HEK293 (cell line): Measurements from ENCODE around the gene GMEB2.

Experiments used
- CTCF ChIA-PET: fragments of 350-600 bp; formaldehyde crosslinking; extraction: SDS; loops from one replicate; lab custom pipeline; 2021; ENCODE audit warnings: antibody characterized with exemption; lab: Yijun Ruan, JAX
- POLR2A ChIA-PET: fragments of 300-600 bp; formaldehyde crosslinking; extraction: SDS; loops from one replicate; lab custom pipeline; 2020; ENCODE audit warnings: antibody characterized with exemption, inconsistent platforms; lab: Yijun Ruan, JAX
- H3K27ac ChIP-seq: fragments of 200-500 bp; sonication (Bioruptor generic); 2 replicates; pipeline ENCODE4 v1.5.1; 2014; ENCODE audit warnings: low read depth, low read length, control low read depth, inconsistent platforms; ENCODE audit errors: extremely low read depth
- H3K36me3 ChIP-seq, 2 experiments: fragments of 200-500 bp in 1 of 2; sonication (Bioruptor generic) in 1 of 2; 1 replicate in 1 of 2; 2 replicates in 1 of 2; pipeline ENCODE4 v1.5.1; 2014 to 2017; ENCODE audit warnings: inconsistent platforms in 2 of 2, low read length in 2 of 2; ENCODE audit not compliant: control insufficient read depth in 2 of 2, insufficient read depth in 1 of 2
- H3K4me1 ChIP-seq: fragments of 200-500 bp; sonication (Bioruptor generic); 2 replicates; pipeline ENCODE4 v1.5.1; 2014; ENCODE audit warnings: mild to moderate bottlenecking, low read length, inconsistent platforms; ENCODE audit not compliant: control insufficient read depth, insufficient read depth
- H3K4me3 ChIP-seq: 2 replicates; pipeline ENCODE4 v1.5.1; 2011; ENCODE audit warnings: low read depth, mild to moderate bottlenecking, control low read depth, low read length, moderate library complexity
- H3K9me3 ChIP-seq: fragments of 200-500 bp; sonication (Bioruptor generic); 2 replicates; pipeline ENCODE4 v1.5.1; 2014; ENCODE audit warnings: low read depth, low read length, inconsistent platforms; ENCODE audit not compliant: control insufficient read depth, insufficient read depth
- GLIS1 ChIP-seq: fragments of 450-650 bp; formaldehyde crosslinking; IDR thresholded peaks from 2 replicates; pipeline ENCODE4 v1.5.1; 2016; ENCODE audit warnings: missing biosample characterization, missing genetic modification characterization
- KLF1 ChIP-seq: fragments of 450-650 bp; formaldehyde crosslinking; IDR thresholded peaks from 2 replicates; pipeline ENCODE4 v1.5.1; 2016; ENCODE audit warnings: missing biosample characterization, missing genetic modification characterization
- SCRT2 ChIP-seq: fragments of 450-650 bp; formaldehyde crosslinking; IDR thresholded peaks from 2 replicates; pipeline ENCODE4 v1.5.1; 2016; ENCODE audit warnings: missing biosample characterization, missing genetic modification characterization
- YY1 ChIP-seq: fragments of 450-650 bp; formaldehyde crosslinking; IDR thresholded peaks from 2 replicates; pipeline ENCODE4 v1.5.1; 2018; ENCODE audit warnings: missing biosample characterization, missing genetic modification characterization
- ZBTB20 ChIP-seq: fragments of 450-650 bp; formaldehyde crosslinking; IDR thresholded peaks from 2 replicates; pipeline ENCODE4 v1.5.1; 2016; ENCODE audit warnings: missing biosample characterization, missing genetic modification characterization
- ZBTB8A ChIP-seq: fragments of 450-650 bp; formaldehyde crosslinking; IDR thresholded peaks from 2 replicates; pipeline ENCODE4 v1.5.1; 2016; ENCODE audit warnings: missing biosample characterization, missing genetic modification characterization
- ZEB2 ChIP-seq: fragments of 450-650 bp; formaldehyde crosslinking; IDR thresholded peaks from 2 replicates; pipeline ENCODE4 v1.5.1; 2016; ENCODE audit warnings: missing biosample characterization, missing genetic modification characterization
- ZFP69B ChIP-seq: fragments of 450-650 bp; formaldehyde crosslinking; IDR thresholded peaks from 2 replicates; pipeline ENCODE4 v1.5.1; 2016; ENCODE audit warnings: missing biosample characterization, missing genetic modification characterization
- ZNF140 ChIP-seq: fragments of 450-650 bp; formaldehyde crosslinking; IDR thresholded peaks from 2 replicates; pipeline ENCODE4 v1.5.1; 2016; ENCODE audit warnings: missing biosample characterization, missing genetic modification characterization
- ZNF24 ChIP-seq: fragments of 450-650 bp; formaldehyde crosslinking; IDR thresholded peaks from 2 replicates; pipeline ENCODE4 v1.5.1; 2016; ENCODE audit warnings: missing biosample characterization, missing genetic modification characterization
- ZNF335 ChIP-seq: fragments of 450-650 bp; formaldehyde crosslinking; conservative IDR thresholded peaks from 2 replicates; pipeline ENCODE4 v1.5.1; 2016; ENCODE audit warnings: missing biosample characterization, missing genetic modification characterization
- ZNF404 ChIP-seq: fragments of 450-650 bp; formaldehyde crosslinking; IDR thresholded peaks from 2 replicates; pipeline ENCODE4 v1.5.1; 2017; ENCODE audit warnings: missing biosample characterization, missing genetic modification characterization
- ZNF473 ChIP-seq: fragments of 450-650 bp; formaldehyde crosslinking; IDR thresholded peaks from 2 replicates; pipeline ENCODE4 v1.5.1; 2017; ENCODE audit warnings: missing biosample characterization, missing genetic modification characterization
- ZNF514 ChIP-seq: fragments of 450-650 bp; formaldehyde crosslinking; IDR thresholded peaks from 2 replicates; pipeline ENCODE4 v1.5.1; 2016; ENCODE audit warnings: missing biosample characterization, missing genetic modification characterization
- ZNF558 ChIP-seq: fragments of 450-650 bp; formaldehyde crosslinking; IDR thresholded peaks from 2 replicates; pipeline ENCODE4 v1.5.1; 2016; ENCODE audit warnings: missing biosample characterization, missing genetic modification characterization
- ZNF585B ChIP-seq: fragments of 450-650 bp; formaldehyde crosslinking; IDR thresholded peaks from 2 replicates; pipeline ENCODE4 v1.5.1; 2016; ENCODE audit warnings: missing biosample characterization, missing genetic modification characterization
- ZNF600 ChIP-seq: fragments of 450-650 bp; formaldehyde crosslinking; IDR thresholded peaks from 2 replicates; pipeline ENCODE4 v1.5.1; 2016; ENCODE audit warnings: missing biosample characterization, missing genetic modification characterization
- ZNF629 ChIP-seq: fragments of 450-650 bp; formaldehyde crosslinking; IDR thresholded peaks from 2 replicates; pipeline ENCODE4 v1.5.1; 2017; ENCODE audit warnings: missing biosample characterization, missing genetic modification characterization
- ZXDB ChIP-seq: fragments of 450-650 bp; formaldehyde crosslinking; IDR thresholded peaks from 2 replicates; pipeline ENCODE4 v1.5.1; 2016; ENCODE audit warnings: missing biosample characterization, missing genetic modification characterization
- TF ChIP-seq, protein P1 (sequence below): IDR thresholded peaks from 2 replicates; pipeline ENCODE4 v1.6.1; 2011; ENCODE audit warnings: mild to moderate bottlenecking, low read depth, low read length, borderline replicate concordance
- TF ChIP-seq, protein P2 (sequence below): fragments of 450-650 bp; formaldehyde crosslinking; IDR thresholded peaks from 2 replicates; pipeline ENCODE4 v1.5.1; 2016; ENCODE audit warnings: missing biosample characterization, missing genetic modification characterization
- TF ChIP-seq, protein P3 (sequence below): fragments of 450-650 bp; formaldehyde crosslinking; IDR thresholded peaks from 2 replicates; pipeline ENCODE4 v1.5.1; 2016; ENCODE audit warnings: missing biosample characterization, missing genetic modification characterization
- TF ChIP-seq, protein P4 (sequence below): fragments of 450-650 bp; formaldehyde crosslinking; IDR thresholded peaks from 2 replicates; pipeline ENCODE4 v1.5.0; 2017; ENCODE audit warnings: missing biosample characterization, missing genetic modification characterization, borderline replicate concordance

GMEB2 gene

DNA sequence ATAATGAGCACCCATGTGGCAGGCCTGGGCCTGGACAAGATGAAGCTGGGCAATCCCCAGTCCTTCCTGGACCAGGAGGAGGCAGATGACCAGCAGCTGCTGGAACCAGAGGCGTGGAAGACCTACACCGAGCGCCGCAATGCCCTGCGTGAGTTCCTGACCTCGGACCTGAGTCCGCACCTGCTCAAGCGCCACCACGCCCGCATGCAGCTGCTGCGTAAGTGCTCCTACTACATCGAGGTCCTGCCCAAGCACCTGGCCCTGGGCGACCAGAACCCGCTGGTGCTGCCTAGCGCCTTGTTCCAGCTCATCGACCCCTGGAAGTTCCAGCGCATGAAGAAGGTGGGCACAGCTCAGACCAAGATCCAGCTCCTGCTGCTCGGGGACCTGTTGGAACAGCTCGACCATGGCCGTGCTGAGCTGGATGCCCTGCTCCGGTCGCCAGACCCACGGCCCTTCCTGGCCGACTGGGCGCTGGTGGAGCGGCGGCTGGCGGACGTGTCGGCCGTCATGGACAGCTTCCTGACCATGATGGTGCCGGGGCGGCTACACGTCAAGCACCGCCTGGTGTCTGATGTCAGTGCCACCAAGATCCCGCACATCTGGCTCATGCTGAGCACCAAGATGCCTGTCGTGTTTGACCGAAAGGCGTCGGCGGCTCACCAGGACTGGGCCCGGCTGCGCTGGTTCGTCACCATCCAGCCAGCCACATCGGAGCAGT lies 71.1 kb downstream of the GMEB2 start:
- CTCF ChIA-PET: no interaction called here
- H3K36me3 ChIP-seq: peaks cover 0 to 12% of the 10 kb centered on the region in 2 experiments; a peak in 1 of 3 replicates
- TF ChIP-seq, protein P1, sequence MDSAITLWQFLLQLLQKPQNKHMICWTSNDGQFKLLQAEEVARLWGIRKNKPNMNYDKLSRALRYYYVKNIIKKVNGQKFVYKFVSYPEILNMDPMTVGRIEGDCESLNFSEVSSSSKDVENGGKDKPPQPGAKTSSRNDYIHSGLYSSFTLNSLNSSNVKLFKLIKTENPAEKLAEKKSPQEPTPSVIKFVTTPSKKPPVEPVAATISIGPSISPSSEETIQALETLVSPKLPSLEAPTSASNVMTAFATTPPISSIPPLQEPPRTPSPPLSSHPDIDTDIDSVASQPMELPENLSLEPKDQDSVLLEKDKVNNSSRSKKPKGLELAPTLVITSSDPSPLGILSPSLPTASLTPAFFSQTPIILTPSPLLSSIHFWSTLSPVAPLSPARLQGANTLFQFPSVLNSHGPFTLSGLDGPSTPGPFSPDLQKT: no peak
- TF ChIP-seq ZNF24 (tag by site-specific recombination) (no peak), ZNF558 (tag by site-specific recombination) (no peak), KLF1 (tag by site-specific recombination) (0 out of 2 replicates have a peak, but pooled peaks have one; percentile 15), SCRT2 (peak; percentile 55)
- TF ChIP-seq, all 188 proteins: peak for 2
- no peak overlapping the region for H3K27ac ChIP-seq
- no peak overlapping the region for H3K4me3 ChIP-seq
- no peaks in the 10 kb centered on the region for H3K9me3 ChIP-seq
- H3K4me1 ChIP-seq: 0 out of 2 replicates have a peak, but pooled peaks cover 2% of the 10 kb centered on the region
- POLR2A ChIA-PET: no interaction called here

DNA sequence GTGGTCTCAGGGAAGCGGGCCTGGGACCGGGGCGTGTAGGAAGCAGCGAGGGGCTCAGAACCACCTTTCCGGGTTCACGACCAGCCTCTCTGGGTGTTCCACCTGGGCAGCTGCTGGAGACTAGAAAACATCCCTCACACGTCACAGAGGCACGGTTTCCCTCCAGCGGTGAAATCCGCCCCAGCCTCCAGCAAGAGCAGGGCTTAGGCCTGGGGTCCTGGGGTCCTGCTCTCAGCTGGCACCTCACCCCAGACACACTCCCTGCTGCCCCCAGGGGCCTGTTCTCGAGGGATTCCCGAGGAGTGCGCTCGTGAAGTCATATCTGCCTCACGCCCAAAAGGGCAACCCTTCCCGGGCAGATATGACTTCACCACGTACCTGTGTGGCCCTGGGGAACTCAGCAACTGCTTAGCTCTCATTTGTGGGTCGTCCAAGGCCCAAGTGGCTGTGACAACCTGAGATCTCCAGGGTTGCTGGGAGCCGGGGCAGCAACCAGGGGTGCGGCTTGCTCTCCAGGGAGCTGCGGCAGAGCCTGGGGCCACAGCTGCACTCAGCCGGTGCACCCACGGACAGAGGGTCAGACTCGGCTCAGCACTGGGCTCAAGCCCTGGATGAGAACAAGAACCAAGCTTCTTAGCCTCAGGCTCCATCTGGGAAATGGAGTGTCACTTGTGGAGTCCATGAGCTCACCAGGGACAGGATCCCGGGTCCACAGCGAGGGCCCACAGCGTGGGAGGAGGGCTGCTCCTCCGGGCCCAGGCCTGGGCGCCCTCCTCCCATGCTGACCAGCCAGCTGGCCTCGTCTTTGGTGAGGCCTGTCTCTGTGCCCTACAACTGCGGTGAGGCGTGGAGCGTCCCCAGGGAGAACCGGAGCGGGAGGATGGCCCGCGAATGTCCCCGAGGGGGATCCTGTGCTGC lies 72.3 kb downstream of the GMEB2 start:
- Histone ChIP-seq H3K4me1 (0 out of 2 replicates have a peak, but pooled peaks cover 2% of the 10 kb centered on the region), H3K27ac (no peak overlapping the region), H3K9me3 (no peaks in the 10 kb centered on the region), H3K4me3 (no peak overlapping the region), H3K36me3 (no peaks in the 10 kb centered on the region)
- ChIA-PET CTCF (interaction anchor here (0.6 kb wide), 1 partner anchor 27 kb away, joined by 4 read pairs; no protein-coding TSS in a partner anchor), POLR2A (interaction anchor here (0.5 kb wide), 1 partner anchor 270 kb away, joined by 6 read pairs; no protein-coding TSS in a partner anchor)
- 0 out of 2 replicates have a peak, but pooled peaks have one; percentile 13 for TF ChIP-seq ZBTB8A
- peak; percentile 80 for TF ChIP-seq SCRT2
- no peak for TF ChIP-seq ZNF140 (tag by site-specific recombination)
- TF ChIP-seq ZNF473 (tag by site-specific recombination): no peak
- TF ChIP-seq ZEB2 (tag by site-specific recombination): no peak
- TF ChIP-seq, protein P2, sequence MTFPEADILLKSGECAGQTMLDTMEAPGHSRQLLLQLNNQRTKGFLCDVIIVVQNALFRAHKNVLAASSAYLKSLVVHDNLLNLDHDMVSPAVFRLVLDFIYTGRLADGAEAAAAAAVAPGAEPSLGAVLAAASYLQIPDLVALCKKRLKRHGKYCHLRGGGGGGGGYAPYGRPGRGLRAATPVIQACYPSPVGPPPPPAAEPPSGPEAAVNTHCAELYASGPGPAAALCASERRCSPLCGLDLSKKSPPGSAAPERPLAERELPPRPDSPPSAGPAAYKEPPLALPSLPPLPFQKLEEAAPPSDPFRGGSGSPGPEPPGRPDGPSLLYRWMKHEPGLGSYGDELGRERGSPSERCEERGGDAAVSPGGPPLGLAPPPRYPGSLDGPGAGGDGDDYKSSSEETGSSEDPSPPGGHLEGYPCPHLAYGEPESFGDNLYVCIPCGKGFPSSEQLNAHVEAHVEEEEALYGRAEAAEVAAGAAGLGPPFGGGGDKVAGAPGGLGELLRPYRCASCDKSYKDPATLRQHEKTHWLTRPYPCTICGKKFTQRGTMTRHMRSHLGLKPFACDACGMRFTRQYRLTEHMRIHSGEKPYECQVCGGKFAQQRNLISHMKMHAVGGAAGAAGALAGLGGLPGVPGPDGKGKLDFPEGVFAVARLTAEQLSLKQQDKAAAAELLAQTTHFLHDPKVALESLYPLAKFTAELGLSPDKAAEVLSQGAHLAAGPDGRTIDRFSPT (tag by site-specific recombination): no peak
- TF ChIP-seq ZNF600 (tag by site-specific recombination): 0 out of 2 replicates have a peak, but pooled peaks have one; percentile 21
- TF ChIP-seq ZFP69B (tag by site-specific recombination): 0 out of 2 replicates have a peak, but pooled peaks have one; percentile 52
- peak; percentile 52 for TF ChIP-seq GLIS1 (tag by site-specific recombination)
- TF ChIP-seq ZNF404 (tag by site-specific recombination): no peak
- TF ChIP-seq ZNF585B: no peak
- no peak for TF ChIP-seq YY1 (tag by site-specific recombination)
- TF ChIP-seq, protein P3, sequence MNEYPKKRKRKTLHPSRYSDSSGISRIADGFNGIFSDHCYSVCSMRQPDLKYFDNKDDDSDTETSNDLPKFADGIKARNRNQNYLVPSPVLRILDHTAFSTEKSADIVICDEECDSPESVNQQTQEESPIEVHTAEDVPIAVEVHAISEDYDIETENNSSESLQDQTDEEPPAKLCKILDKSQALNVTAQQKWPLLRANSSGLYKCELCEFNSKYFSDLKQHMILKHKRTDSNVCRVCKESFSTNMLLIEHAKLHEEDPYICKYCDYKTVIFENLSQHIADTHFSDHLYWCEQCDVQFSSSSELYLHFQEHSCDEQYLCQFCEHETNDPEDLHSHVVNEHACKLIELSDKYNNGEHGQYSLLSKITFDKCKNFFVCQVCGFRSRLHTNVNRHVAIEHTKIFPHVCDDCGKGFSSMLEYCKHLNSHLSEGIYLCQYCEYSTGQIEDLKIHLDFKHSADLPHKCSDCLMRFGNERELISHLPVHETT: no peak
- TF ChIP-seq ZXDB (tag by site-specific recombination): no peak
- TF ChIP-seq ZNF629 (tag by site-specific recombination): peak; percentile 34
- TF ChIP-seq ZBTB20 (tag by site-specific recombination): no peak
- TF ChIP-seq, protein P4, sequence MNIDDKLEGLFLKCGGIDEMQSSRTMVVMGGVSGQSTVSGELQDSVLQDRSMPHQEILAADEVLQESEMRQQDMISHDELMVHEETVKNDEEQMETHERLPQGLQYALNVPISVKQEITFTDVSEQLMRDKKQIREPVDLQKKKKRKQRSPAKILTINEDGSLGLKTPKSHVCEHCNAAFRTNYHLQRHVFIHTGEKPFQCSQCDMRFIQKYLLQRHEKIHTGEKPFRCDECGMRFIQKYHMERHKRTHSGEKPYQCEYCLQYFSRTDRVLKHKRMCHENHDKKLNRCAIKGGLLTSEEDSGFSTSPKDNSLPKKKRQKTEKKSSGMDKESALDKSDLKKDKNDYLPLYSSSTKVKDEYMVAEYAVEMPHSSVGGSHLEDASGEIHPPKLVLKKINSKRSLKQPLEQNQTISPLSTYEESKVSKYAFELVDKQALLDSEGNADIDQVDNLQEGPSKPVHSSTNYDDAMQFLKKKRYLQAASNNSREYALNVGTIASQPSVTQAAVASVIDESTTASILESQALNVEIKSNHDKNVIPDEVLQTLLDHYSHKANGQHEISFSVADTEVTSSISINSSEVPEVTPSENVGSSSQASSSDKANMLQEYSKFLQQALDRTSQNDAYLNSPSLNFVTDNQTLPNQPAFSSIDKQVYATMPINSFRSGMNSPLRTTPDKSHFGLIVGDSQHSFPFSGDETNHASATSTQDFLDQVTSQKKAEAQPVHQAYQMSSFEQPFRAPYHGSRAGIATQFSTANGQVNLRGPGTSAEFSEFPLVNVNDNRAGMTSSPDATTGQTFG (tag by site-specific recombination): no peak
- no peak for TF ChIP-seq ZNF514 (tag by site-specific recombination)
- TF ChIP-seq ZNF335 (tag by site-specific recombination): no peak
